Ecto neural progenitor cell (in vitro differentiated cells): Measurements from ENCODE around the gene TRIP13.
"Not testable (repeated sequence)": the region's sequence is repeated elsewhere in the genome, so short reads cannot be mapped to it uniquely, and the experiment has no call there.

Experiments
- DNase-seq: peaks from one replicate; pipeline ENCODE4 v3.0.0-alpha.2; 2018; ENCODE audit warnings: low spot score

Gene TRIP13

DNA sequence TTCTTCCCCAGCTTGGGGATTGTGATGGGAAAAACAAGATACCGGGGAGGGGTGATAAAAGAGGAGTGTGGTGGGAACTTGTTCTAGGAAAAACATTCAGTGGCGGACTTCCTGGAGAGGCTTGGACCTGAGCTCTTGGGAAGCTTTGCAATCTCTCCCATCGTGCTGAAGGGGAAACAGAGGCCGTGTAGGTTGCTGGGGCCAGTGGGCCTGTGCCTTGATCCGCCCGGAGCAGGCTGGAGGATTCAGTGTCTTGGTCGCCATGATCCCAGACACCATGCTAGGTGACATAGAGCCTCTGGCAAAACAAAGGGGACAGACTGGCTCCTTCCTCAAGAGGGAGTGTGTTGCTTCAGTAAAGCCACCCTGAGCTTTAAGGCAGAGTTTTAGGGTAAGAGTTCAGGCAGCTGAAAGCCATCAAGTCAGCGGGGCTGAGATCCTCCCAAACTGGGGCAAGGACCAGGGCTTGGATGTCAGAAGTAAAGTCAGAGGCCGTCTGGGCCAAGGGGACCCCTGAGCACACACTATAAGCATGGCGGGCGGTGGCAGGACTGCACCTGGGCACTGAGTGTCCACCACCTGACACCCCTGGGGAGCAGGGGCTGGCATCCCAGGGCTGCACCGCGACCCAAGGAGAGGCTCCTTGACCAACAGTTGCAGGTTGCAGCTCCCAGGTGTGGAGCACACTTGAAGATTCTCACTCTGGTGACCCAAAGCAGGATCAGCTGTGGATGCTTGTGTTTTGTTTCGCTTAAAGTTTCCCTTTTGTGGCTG, 44.7 kb downstream of the TRIP13 start:
- DNase-seq, result peak; percentile 39

DNA sequence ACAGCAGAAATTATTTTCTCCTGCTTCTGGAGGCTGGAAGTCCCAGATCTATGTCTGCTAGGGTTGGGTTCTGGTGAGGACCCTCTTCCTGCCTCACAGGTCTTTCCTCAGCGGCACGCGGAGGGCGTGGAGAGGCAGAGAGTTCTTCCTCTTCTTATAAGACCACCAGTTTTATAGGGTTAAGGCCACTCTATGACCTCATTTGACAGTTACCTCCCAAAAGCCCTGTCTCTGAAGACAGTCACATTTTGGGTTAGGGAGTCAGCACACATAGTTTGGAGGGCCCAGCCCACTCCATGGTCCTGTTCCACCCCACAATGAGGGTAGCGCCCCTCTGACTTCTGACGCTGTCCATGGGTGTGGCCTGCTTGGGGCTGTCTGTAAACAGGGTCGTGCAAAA, 46.7 kb downstream of the TRIP13 start:
- DNase-seq, result peak; percentile 32

DNA sequence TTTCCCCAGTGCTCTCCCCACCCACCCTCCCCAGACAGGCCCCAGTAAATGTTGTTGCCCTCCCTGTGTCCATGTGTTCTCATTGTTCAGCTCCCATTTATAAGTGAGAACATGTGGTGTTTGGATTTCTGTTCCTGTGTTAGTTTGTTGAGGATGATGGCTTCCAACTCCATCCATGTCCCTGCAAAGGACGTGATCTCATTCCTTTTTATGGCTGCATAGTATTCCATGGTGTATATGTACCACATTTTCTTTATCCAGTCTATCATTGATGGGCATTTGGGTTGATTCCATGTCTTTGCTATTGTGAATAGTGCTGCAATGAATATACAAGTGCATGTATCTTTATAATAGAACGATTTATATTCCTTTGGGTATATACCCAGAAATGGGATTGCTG, 48.1 kb downstream of the TRIP13 start:
- not testable (repeated sequence) for DNase-seq

DNA sequence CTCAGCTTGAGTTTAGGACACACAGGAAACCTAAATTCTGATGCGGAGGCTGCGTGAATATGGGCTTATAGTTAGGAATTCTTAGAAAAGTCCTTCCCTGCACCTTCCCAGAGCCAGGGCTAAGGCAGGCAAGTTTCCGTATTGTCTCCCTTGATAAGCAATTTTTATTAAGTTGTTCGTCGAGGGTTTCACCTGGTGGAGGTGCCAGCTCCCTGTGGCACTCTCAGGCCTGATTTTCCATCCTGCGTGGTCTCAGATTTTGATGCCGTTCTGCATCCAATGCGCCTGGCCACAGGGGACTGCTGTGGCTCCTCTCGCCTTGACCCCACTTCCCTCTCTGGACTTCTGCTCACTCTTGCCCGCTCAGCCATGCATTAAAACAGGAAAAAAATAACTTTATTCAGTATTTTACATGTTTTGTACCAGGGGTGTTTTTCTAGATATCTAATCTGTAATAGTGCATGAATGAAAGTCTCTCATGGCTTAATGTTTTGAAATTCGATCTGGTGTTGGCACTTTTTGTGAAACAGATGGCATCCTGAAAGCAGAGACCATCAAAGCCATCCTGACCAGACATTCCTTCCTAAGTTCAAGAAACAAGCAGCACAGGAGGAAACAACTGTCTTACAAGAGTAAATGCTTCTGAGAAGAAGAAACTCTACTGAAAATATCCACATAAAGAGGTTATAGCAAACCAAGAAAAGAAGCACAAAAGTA, 50.7 kb downstream of the TRIP13 start:
- DNase-seq, result no peak

DNA sequence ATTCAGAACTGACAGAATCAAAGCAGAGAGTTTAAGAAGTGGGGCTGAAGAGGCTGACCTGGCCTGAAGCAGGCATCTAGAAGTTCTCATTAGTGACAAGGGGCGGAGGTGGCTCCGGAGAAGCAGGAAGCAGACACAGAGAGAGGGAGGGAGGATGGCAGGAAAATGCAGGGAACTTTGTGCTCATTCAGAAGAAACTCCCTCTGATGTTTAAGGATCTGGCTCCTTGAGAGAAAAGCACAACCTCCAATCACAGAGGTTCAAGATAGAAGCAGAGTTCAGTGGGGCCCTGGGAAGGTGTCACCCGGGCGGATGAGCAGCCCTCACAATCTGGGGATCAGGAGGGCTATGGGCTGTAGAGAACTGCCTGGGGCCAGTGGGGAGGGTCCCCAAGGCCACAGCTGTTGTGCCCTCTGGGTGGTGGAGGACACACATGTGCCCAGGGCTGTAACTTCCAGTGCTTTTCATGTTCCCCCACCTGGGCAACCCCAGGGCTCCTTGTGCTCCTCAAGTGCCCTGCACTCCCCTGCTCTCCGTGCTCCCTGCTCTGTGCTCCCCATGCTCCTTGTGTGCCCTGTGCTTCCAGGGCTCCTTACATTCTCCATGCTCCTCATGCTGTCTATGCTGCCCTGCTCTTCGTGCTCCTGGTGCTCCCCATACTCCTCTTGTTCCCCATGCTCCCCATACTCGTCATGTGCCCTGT, 51.4 kb downstream of the TRIP13 start:
- DNase-seq, result peak; percentile 38

DNA sequence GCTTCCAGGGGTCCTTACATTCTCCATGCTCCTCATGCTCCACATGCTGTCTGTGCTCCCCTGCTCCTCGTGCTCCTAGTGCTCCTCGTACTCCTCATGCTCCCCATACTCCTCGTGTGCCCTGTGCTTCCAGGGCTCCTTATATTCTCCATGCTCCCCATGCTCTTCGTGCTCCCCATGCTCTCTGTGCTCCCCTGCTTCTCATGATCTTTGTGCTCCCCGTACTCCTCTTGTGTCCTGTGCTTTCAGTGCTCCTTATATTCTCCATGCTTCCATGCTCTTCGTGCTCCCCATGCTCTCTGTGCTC, 51.9 kb downstream of the TRIP13 start:
- no peak for DNase-seq

DNA sequence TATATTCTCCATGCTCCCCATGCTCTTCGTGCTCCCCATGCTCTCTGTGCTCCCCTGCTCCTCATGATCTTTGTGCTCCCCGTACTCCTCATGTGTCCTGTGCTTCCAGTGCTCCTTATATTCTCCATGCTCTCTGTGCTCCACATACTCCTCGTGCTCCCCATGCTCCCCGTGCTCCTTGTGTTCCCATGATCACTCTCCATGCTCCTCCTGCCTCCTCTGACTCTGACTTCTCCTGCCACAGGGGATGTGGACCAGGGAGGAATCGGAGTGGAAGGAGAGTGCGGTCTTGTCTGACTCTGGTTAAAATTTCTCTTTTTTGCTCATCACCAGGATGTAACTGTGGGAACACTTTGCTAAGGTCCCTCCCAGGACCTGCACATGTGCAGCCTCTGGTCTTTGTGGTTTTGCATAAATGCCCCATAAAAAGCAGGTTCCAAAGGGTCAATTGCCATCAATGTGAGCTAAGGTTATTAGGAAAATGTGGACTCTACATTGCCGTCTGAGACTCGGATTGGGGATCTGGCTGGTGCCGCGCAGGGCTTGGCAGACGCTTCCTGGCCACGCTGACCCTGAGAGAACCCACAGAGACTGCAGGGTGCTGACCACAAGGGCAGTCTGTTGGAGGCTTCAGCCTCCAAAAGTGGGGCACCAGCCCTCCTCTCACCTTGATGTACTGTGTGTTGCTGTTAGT, 52.5 kb downstream of the TRIP13 start:
- DNase-seq, result peak; percentile 36

DNA sequence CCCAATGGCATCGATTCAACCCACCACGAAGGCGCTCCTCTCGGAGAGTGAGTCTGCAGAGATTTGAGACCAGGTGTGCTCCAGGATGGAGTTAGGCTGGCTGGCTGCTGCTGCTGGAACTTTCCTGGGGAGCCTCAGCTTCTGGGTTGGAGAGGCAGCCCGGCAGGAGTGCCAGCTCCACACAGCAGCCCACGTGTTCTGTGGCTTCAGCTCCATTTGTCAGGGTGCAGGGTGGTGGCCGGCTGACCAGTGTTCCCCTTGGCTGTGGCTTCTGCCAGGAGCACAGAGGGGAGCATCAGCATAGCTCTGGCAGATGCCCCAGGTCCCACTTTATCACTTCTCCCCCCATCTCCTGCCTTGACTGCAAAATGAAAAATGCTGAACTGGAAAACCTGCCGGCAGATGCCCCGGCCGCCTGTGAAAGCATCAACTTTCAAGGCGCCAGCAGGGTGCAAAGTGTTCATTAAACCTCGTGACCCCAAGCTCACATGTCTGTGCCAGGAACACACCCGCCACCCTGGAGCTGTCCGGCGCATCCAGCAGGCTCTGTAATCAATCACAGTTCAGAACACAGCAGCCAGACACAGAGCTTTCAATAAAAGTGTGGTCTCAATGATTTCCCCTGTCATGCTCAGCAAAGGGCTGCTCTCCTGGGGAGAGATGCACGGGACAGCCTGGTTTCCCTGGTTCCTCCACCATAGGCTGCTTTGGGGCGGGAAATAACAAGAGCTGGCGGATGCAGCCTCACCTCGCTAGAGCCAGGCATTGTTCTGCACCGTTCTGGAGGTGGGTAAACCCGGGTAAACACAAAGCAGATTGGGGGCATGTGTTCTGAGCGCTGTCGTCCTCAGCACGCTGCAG, 53.2 kb downstream of the TRIP13 start:
- DNase-seq, result peak; percentile 47

DNA sequence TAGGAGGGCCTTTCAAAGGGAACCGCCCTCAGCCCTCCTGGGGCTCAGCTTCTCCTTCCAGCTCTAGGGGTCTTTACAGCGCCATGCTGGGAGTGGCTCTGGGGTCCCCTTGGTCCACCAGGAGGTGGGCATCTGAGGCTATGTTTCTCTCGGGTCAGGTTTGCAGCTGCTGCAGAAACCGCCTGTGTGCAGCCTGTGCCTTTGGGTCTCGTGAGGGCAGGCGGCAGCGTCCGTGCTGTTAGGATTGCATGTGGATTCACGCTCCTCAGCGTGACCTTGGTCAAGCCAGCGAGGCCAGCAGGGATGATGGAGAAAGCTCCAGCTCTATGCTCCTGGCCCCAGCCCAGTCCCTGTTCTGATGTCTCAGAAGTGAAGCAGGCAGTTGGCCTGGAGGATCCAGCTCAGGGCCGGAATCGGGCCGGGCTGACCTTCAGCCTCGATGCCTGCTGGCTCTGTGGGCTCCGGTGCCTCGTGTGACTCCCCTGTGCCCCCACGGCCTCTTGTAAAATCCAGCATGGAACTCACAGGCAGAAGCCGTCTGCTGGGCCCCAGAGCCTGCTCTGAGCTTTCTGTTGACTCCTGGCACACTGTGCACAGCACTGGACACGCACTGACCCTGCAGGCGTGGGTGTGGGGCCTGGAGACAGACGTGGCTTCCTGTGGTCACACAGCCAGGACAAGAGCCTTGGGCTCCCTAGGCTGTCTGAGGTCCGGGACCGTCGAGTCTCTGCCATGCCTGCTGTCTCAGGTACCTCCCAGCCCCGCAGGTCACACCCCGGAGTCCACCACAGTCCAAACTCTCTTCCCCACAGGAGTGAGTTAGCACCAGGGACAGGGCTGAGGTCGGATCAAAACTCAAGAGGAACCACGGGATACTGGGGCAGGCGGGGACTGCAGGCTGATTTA, 54.3 kb downstream of the TRIP13 start:
- peak; percentile 44 for DNase-seq

DNA sequence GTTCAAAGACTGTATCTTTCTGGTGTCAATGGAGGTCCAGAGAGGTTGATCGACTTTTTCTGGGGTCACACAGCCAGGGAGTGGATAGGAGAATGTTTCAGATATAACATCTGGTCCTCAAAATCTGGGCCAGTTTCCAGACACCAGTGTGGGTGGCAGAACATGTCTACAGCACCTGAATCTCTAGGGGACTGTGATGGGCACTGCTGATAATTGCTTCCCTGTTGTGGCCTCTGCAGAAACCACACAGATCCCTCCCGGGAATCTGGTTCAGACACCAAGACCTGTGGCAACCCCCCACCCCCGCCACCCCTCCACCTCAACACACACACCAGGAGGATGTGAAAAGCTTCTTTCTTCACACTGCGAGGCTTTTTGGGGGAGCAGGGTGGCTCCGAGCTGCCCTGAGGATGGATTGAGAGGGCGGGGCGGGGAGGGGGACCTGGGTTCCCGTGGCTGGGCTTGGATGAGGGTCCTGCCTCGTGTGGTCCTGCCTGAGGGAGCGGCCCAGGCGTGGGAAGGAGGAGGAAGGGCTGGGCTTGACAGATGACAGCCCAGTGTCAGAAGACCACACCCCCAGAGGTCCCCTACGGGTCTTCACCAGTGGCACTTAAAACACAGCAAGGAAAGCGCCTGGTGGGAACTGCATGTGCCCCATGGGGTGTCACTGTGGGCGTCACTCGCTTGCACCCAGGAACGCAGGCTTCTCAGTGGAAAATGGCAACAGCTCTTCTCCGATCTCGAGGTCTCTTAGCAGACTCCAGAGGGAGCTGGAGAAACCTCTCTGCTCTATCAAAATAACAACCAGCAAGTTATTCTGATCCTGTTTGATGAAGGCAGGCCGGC, 55.2 kb downstream of the TRIP13 start:
- DNase-seq, result peak; percentile 42

DNA sequence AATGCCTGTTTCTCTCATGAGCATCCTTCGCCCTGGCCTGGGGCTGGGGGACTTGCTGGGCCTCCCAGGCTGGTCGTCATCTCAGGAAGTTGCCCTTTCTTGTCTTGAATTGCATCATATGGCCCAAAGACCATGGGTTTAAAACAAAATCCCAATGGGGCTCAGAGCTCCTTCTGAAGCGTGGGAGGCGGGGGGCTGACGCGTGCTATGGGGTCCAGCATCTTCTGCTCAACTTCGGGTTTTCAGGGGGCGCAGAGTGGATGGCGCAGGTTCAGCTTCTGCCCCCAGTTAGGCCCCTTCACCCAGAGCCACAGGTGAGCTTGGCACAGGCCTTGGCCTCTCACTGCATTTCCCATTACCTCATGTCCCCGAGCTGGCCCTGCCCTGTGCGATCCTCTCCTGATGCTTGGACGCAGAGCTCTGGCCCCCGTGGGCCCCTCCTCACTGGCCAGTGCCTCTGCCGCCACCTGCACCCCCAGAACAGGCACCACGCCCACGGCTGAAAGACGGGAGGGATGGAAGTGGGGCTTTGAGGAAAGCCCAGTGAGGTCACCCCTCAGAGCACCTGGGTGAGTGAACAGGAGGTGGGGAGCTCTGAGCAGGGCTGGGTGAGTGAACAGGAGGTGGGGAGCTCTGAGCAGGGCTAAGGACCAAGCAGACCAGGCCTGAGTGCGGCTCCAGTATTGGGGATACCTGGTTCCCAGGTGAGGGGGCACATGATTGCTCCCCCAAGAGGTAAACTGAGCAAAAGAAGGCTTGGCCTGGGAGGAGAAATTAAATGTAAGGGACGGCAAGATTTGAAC, 56.0 kb downstream of the TRIP13 start:
- peak; percentile 37 for DNase-seq

DNA sequence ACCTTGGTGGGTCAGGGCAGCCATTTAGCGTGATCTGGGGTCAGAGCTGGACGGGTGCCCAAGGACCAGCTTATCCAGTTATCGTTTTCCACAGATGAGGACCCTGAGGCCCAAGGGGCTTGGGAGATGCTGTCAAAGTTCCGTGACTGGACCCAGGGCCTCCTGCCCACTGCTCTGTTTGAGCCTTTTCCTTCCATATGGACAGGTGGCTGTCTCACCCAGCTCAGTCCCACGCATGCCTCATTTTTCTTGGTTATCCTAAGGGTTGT, 56.5 kb downstream of the TRIP13 start:
- no peak for DNase-seq

DNA sequence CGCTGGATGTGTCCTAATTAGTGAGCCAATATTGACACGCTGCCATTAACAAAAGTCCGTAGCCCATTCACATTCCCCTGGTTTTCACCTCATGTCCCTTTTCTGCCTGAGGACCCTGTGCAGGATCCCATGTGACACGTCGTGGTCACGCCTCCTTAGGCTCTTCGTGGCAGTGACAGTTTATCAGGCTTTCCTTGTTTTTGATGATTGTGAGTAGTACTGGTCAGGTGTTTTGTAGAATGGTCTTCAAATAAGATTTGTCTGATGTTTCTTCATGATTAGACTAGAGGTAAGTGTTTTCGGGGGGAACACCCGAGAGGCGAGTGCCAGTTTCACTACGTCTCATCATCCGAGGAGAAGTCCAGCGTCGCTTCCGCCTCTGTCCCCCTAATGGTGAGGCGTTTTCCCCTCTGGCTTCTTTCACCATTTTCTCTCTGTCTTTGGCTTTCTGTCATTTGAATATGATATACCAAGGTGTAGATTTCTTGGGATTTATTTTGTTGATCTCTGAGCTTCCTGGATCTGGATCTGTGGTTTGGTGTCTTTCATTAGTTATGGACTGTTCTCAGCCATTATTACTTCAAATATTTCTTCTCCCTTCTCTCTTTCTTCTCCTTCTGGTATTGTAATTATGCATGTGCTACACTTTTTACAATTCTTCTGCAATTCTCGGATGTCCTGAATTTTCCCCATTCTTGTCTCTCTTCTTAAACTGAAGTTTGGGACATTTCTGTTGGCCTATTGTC, 57.3 kb downstream of the TRIP13 start:
- no peak for DNase-seq

DNA sequence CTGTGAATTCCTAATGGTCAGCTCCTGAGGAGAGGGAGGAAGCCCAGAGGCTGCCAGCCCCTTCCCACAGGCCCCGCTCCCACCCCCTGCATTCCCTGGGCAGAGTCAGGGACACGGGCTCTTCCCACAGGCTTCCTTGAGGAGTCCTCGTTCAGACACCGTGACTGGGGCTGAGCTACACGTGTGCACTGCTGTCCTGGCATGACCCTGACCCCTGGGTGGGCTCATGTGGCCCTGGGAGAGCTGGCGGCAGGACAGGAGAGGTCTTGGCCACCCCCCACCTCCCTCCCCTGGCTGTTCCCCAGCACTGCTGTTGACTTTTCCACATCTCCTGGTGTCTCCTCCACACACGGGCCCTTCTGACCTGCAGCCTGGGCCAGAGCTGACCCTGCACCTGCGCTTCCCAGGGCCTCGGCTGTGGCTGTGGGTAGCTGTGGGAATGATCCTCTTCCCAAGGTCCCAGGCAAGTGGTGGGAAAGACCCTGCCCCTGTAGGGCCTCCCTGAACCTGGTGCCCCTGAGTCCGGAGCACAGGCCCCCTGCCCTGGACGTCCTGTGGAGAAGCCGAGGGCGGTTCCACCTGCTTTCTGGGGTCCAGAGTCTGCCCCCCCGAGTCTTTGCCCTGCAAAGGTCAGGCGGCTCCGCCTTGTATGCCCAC, 59.4 kb downstream of the TRIP13 start:
- peak; percentile 37 for DNase-seq

DNA sequence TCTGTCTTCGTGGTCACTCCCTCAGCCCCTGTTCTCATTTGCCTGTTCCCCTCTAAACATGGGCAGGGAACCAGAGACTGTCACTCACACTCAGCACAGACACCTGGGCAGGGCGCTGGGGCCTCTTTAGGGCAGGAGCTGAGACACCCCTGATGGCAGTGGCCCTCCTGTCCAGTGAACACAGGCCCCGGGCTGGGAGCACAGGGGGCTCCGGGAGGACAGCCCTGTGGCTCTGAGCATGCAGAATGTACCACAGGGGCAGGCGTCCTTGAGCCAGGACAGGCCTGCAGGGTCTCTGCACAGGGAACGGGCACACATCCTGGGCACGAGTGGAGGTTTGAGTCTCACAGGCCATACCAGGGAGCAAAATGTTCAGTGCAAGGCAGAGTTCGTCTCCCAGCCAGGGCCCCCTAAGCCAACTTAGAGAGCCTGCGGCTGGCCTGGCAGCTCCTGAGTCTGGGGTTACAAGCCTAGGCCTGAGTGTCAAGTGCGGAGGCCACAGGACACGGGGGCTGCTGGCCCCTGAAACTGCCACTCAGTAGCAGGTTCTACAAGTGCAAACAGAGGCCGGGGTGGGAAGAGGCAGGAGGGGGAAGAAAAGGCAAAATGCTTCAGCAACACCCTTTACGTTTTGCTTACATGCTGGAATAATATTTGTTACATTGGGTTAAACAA, 60.0 kb downstream of the TRIP13 start:
- peak; percentile 24 for DNase-seq

DNA sequence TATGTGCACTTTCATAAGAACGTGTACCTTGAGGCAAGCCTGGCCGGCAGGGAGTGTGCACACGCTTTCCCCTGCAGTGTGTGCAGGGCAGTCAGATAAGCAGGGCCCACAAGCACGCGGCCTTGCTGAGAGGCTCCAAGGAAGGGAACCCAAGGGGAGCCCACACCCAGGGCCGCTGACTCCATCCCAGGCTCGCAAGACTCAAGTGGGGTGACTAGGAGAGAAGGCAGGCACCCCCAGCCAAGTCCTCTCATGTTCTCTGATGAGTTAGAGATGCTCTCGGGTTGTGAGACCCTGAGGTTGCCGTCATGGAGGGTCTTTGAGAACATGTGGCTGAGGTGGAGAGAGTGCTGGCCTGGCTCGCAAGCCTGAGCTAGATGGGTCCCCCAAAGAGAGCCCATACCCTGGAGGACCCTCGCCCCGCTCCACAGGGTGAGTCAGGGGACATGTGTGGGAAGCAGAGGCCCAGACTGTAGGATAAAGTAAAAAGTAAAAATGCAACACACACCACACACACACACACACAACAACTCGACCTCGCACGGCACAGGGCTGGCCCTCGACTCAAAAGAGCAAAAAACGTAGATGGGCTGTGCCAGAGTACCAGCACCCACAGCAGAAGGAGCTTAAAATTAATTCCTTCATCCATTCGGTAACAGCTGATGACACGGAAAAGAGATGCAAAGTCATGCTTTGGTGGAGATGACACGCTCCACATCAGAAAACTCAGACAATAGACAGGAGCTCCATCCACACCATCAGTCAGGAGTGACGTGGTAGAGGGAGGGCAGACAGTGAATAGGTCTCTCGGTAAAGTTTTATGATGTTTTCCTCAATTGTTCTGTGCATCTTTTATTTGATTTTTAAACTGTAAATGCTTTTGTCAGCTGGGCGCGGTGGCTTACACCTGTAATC, 61.1 kb downstream of the TRIP13 start:
- peak; percentile 39 for DNase-seq
